Cardiac muscle cell (in vitro differentiated cells and primary cell): ENCODE results near the gene ZNF12. TPM values are rescaled to one million over a fixed set of nuclear protein-coding genes. Genes with fewer than 3 reads are reported as not detected.

ENCODE experiments used
- DNase-seq, 2 donors: peaks; one replicate each; pipeline versions ENCODE4 v3.0.0 to v3.0.0-alpha.2; 2010 to 2017; ENCODE audit warnings: low read depth in 1 of 2, low spot score in 1 of 2
- H3K27ac ChIP-seq: fragments of 200-600 bp; sonication (generic); 2 replicates; pipeline ENCODE4 v1.5.1; 2016
- H3K27me3 ChIP-seq: fragments of 200-600 bp; sonication (generic); 2 replicates; pipeline ENCODE4 v1.6.0; 2016; ENCODE audit warnings: control low read depth
- H3K36me3 ChIP-seq: fragments of 200-600 bp; sonication (generic); 2 replicates; pipeline ENCODE4 v1.5.1; 2016; ENCODE audit warnings: control low read depth
- H3K4me1 ChIP-seq: fragments of 200-600 bp; sonication (generic); 2 replicates; pipeline ENCODE4 v1.8.1; 2017; ENCODE audit warnings: low read depth, mild to moderate bottlenecking, mixed run types
- H3K4me3 ChIP-seq: fragments of 200-600 bp; sonication (generic); 2 replicates; pipeline ENCODE4 v1.5.1; 2016; ENCODE audit warnings: mild to moderate bottlenecking
- H3K9me3 ChIP-seq: fragments of 200-600 bp; sonication (generic); 2 replicates; pipeline ENCODE4 v1.5.1; 2017; ENCODE audit warnings: low read depth, mild to moderate bottlenecking, control low read depth
- CTCF ChIP-seq: IDR thresholded peaks from 2 replicates; pipeline ENCODE4 v1.5.1; 2012; ENCODE audit warnings: low read depth, mild to moderate bottlenecking, low read length
- polyA plus RNA-seq: library from polyadenylated mRNA; unstranded; fragments of >200 nt; fragmentation: Nextera tagmentation; extraction: Ambion mirVana; gene quantifications from 2 replicates; pipeline ENCODE4 v1.2.1, GENCODE V29; 2016
- total RNA-seq: library from RNA; depleted of rRNA; stranded (reverse); fragments of >200 nt; gene quantifications from 2 replicates; pipeline ENCODE4 v1.2.3, GENCODE V29; 2016

Gene ZNF12
- total and polyA plus RNA-seq, 2 experiments from 2014 or later = 16.8 to 31.6 TPM

GRCh38 chr7:6644728-6645127, 62.0 kb downstream of the ZNF12 start:
- Histone ChIP-seq H3K9me3 (no peaks in the 10 kb centered on the region), H3K27me3 (no peaks in the 10 kb centered on the region), H3K4me1 (no peaks in the 10 kb centered on the region), H3K36me3 (peaks cover 18% of the 10 kb centered on the region), H3K4me3 (no peak overlapping the region), H3K27ac (no peak overlapping the region)
- TF ChIP-seq CTCF = no peak
- no peak for DNase-seq

DNA sequence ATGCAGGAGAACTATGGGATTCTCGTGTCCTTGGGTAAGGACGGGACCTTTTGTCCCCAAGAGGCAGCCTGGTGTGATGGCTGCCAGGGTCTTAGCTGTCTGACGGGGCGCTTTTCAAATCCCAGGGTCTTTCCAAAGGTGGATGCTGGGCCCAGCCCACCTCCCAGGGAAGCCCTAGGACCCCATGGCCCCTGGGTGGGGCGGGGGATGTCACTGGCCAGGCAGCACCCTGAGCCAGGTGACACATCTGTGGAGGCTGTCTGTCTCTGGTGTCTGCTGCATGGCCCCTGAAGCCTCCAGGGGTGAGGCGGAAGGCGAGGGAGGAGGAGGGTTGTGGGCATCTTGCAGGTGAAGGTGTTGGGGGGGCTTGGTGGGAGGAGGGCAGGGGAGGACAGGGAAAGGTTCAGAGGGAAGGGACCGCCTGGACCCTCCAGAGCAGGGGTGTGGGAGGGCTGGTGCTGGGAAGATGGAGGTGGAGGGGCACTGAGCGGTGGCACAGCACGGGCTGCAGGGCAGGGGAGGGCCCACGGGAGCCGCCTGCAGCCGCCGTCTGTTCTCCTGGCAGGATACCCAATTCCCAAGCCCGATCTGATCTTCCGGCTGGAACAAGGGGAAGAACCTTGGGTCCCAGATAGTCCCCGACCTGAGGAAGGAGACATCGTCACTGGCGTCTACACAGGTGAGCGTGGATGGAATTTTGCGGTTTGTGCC, 62.7 kb downstream of the ZNF12 start:
- Histone ChIP-seq H3K27me3 (no peaks in the 10 kb centered on the region), H3K27ac (no peak overlapping the region), H3K9me3 (no peaks in the 10 kb centered on the region), H3K4me1 (no peaks in the 10 kb centered on the region), H3K36me3 (peaks cover 18% of the 10 kb centered on the region), H3K4me3 (no peak overlapping the region)
- no peak for DNase-seq
- TF ChIP-seq CTCF = no peak

DNA sequence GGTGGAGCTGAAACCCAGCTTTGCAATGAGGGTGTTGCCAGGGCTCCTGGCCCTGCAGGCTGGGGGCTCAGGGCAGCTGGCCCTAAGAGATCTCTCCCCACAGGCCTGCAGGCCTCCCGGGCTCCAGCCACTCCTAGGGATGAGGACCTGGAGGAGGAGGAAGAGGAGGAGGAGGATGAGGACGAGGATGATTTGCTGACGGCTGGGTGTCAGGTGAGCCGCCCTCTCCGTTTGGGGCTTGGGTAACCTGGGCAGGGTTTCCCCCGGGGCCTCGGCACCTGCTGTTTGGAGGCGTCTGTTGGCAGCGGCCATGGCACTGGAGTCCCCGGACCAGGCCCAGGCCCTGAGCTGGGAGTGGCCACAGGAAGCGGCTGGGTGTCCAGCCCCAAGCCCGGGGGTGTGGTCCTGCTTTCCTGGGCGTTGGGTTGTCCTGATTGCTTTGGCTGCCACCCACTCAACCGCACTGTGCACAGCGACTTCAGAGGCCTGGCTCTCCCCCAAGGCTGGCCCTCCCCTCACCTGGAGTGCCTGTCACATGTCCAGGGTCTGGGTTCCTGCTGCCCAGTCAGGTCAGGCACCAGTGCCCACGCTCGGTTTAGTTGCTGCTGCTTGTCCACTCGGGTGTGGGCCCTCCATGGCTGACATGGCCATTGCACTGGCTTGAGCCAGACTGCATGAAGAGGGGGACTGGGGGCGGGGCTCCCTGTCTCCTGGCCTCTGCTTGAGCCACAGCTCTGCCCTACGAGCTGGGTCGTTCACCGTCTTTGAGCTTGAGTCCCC, 63.7 kb downstream of the ZNF12 start:
- Histone ChIP-seq H3K4me3 (no peak overlapping the region), H3K9me3 (no peaks in the 10 kb centered on the region), H3K4me1 (peaks cover 4% of the 10 kb centered on the region), H3K27me3 (no peaks in the 10 kb centered on the region), H3K36me3 (peaks cover 18% of the 10 kb centered on the region), H3K27ac (no peak overlapping the region)
- TF ChIP-seq CTCF = no peak
- DNase-seq = no peak

DNA sequence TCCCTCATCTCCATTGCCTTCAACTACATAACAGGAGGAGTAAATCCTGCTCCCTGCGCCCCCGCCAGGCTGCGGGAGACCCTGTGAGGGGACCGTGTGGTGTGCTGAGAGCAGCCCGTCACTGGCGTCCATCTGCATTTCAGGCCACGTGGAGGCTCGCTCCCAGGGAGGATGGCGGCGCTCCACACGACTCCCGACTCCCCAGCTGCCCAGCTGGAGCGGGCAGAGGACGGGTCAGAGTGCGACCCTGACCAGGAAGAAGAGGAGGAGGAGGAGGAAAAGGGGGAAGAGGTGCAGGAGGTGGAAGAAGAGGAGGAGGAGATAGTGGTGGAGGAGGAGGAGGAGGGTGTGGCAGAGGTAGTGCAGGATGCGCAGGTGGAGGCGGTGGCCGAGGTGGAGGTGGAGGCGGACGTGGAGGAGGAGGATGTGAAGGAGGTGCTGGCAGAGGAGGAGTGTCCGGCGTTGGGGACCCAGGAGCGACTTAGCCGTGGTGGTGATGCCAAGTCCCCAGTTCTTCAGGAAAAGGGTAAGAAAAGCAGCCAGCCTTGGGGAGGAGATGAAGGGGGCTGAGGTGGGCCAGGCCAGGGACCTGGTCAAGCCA, 64.4 kb downstream of the ZNF12 start:
- peaks cover 7% of the 10 kb centered on the region for H3K4me1 ChIP-seq
- no peaks in the 10 kb centered on the region for H3K9me3 ChIP-seq
- H3K4me3 ChIP-seq = no peak overlapping the region
- H3K27ac ChIP-seq = no peak overlapping the region
- no peak for DNase-seq
- H3K27me3 ChIP-seq = no peaks in the 10 kb centered on the region
- TF ChIP-seq CTCF = no peak
- H3K36me3 ChIP-seq = peaks cover 18% of the 10 kb centered on the region

GRCh38 chr7:6641305-6642035, 65.3 kb downstream of the ZNF12 start:
- Histone ChIP-seq H3K27ac (no peak overlapping the region), H3K4me3 (no peak overlapping the region), H3K27me3 (no peaks in the 10 kb centered on the region), H3K9me3 (no peaks in the 10 kb centered on the region), H3K4me1 (peaks cover 8% of the 10 kb centered on the region), H3K36me3 (peaks cover 18% of the 10 kb centered on the region)
- DNase-seq = no peak
- no peak for TF ChIP-seq CTCF
